Coronary artery (tissue), 2 donors: ENCODE results near the gene NINJ2.
A peak's percentile ranks its signal among the peaks of the same experiment; 100 is the strongest.

Experiments
- DNase-seq: peaks from one replicate; pipeline ENCODE4 v3.0.0-alpha.2; 2017; ENCODE audit warnings: low spot score
- H3K27ac ChIP-seq, 2 donors: fragments of 200-600 bp; sonication (generic); one replicate each; pipeline ENCODE4 v1.5.1; 2016 to 2019
- H3K4me3 ChIP-seq: fragments of 200-600 bp; sonication (generic); 2 replicates; pipeline ENCODE4 v1.5.1; 2016; ENCODE audit warnings: mild to moderate bottlenecking, moderate library complexity
- CTCF ChIP-seq: fragments of 200-600 bp; sonication (generic); IDR thresholded peaks from one replicate; pipeline ENCODE4 v1.5.1; 2019; ENCODE audit warnings: antibody characterized with exemption

The NINJ2 gene

GRCh38 chr12:553216-554000, 109.8 kb downstream of the NINJ2 start:
- no peak overlapping the region for H3K27ac ChIP-seq
- H3K4me3 ChIP-seq, result no peak overlapping the region
- TF ChIP-seq CTCF, result no peak
- DNase-seq, result no peak

DNA sequence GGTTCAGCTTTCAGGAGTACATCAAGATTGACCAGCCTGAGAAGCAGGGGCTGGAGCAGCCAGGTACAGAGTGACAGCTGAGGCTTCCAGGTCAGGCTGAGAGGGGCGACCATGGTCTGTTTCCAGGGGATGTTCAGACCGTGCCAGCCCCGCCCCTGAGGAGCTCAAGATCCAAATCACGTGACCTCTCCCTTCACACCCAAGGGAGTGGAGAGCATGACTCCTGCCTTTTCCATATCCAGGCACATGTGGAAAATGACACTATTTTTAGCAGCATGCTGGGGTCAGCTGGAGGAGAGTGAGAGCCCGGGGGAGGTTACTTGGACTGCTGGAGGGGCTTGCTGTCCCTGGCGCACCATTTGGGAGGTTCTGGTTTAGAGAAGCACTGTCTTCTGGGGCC, 110.8 kb downstream of the NINJ2 start:
- no peak for TF ChIP-seq CTCF
- Histone ChIP-seq H3K4me3 (no peak overlapping the region), H3K27ac (peak overlapping the region in 1 of 2 donors; percentile 2)
- DNase-seq, result no peak

DNA sequence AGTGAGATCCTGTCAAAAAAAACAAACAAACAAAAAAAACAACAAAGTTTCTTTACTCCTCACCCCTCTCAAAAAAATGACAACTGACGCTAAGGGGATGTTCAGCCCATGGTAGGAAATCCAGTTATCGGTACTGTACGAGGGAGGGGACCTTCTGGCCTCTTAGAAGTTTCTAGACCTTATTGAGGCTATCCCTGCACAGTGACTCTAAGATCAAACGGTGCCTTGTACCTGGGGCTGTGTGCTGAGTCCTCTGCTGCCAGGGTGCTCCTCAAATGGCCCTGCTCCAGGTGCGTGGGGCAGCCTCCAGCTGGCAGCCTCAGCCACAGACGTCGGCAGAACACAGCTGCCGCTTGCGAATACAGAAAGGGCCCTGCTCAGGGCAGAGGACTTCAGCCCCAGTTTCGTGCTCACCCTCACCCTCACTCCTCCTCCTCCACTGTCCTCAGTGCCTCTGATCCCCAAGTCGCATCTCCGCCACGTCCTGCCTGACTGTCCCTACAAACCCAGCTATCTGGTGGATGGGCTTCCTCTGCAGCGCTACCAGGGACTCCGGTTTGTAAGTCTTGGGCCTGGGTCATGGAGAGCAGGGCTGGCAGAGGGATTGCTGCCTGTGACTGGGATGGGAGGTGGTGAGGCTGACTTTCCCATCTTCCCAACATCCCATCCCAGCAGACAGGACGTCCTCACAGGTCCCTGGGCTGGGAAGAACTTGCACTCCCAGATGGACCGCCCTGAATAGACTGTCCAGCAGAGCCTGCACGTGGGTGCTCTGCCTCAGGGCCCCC, 112.6 kb downstream of the NINJ2 start:
- Histone ChIP-seq H3K27ac (no peak overlapping the region), H3K4me3 (no peak overlapping the region)
- no peak for TF ChIP-seq CTCF
- no peak for DNase-seq

DNA sequence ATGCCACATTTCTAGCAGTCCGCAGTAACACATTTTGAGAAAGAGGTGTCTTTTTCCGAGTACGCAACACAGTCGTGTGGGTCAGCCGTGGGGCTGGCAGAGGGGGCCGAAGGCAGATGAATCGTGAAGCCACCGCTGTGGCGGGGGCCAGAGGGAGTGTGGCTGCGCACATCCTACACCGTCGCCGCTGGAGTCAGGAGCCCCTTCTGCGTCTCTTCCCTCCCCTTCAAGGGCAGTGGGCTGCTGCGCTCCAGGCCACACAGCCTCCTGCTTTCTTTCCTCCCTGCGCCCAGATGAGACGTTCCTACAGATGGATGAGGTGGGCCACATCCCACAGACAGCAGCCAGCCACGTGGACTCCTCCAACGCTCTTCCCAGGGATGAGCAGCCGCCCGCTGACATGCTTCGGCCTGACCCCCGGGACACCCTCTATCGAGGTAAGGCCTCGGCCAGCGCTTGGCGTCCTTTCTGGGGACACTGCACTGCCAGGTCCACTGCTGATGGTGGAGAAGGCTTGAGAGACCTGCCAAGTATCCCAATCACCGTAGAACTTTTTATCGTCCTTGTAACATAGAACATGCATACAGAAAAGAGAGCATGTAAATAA, 113.7 kb downstream of the NINJ2 start:
- DNase-seq, result no peak
- Histone ChIP-seq H3K27ac (no peak overlapping the region), H3K4me3 (no peak overlapping the region)
- no peak for TF ChIP-seq CTCF

- no peak overlapping the region for H3K27ac ChIP-seq
- DNase-seq, result no peak
- H3K4me3 ChIP-seq, result no peak overlapping the region
- no peak for TF ChIP-seq CTCF
Measured at GRCh38 chr12:547883-548470, 115.3 kb downstream of the NINJ2 start.

DNA sequence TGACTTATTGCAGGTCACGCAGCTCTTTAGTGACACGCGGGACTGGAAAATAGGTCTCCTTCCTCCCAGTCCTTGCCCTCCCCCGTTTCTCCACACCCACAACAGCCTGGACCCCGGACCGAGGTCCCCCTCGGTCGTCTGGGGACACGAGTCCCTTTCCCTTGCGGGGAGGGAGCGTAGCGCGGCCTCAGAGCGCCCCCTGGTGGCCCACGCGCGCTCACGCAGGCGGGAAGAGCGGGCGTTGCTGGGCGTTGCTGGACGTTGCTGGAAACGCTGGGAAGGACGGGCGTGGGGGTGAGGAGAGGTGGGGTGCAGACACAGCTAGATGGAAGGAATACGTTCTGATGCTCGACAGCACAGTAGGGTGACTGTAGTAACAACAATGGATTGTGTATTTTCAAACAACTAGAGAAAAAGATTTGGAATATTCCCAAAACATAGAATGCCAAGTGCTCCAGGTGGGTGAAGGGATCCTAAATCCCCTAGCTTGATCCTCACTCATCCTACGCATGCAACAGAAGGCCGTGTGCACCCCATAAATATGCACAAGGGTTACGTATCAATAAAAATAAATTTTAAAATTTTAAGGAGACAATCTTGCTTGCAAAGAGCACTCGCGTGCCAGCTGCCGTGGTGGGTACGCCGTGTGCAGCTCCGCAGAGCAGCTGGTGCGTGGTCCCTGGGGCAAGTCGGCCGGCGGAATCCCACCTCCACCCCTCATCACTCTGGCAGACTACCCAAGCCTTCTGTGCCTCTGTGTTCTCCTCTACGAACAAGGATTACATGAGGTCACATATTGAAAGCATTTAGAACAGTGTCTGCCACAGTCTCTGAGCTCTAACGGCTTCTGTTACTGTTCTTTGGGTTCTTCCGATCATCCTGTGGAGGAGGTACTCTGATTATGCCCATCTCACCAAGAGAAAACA, 116.1 kb downstream of the NINJ2 start:
- Histone ChIP-seq H3K4me3 (no peak overlapping the region), H3K27ac (no peak overlapping the region)
- DNase-seq, result no peak
- peak; percentile 97 for TF ChIP-seq CTCF
